HG02759 (cell line): ENCODE measurements around the gene FAAP20.

Source experiments
- ATAC-seq: cut with Tn5 transposase; IDR thresholded peaks from one replicate; pipeline ENCODE4 v1.9.1; 2021; ENCODE audit warnings: mild to moderate bottlenecking, moderate library complexity; ENCODE audit not compliant: unreplicated experiment

FAAP20 gene

GRCh38 chr1:2180297-2181245, 14.0 kb downstream of the FAAP20 start:
- ATAC-seq, result no peak

GRCh38 chr1:2179283-2180013, 15.1 kb downstream of the FAAP20 start:
- ATAC-seq, result no peak

- no peak for ATAC-seq
Measured at GRCh38 chr1:2178875-2179274, 15.7 kb downstream of the FAAP20 start.

- ATAC-seq, result no peak
Measured at GRCh38 chr1:2177946-2178538, 16.5 kb downstream of the FAAP20 start.

GRCh38 chr1:2177541-2177940, 17.0 kb downstream of the FAAP20 start:
- no peak for ATAC-seq

- ATAC-seq, result no peak
Measured at GRCh38 chr1:2176615-2177014, 18.0 kb downstream of the FAAP20 start.

GRCh38 chr1:2175681-2176454, 18.7 kb downstream of the FAAP20 start:
- ATAC-seq, result no peak

GRCh38 chr1:2175055-2175414, 19.5 kb downstream of the FAAP20 start:
- ATAC-seq, result no peak

- no peak for ATAC-seq
Measured at GRCh38 chr1:2174348-2175054, 20.1 kb downstream of the FAAP20 start.

GRCh38 chr1:2173546-2174347, 20.8 kb downstream of the FAAP20 start:
- ATAC-seq, result no peak

- ATAC-seq, result no peak
Measured at GRCh38 chr1:2172551-2173146, 21.9 kb downstream of the FAAP20 start.

- no peak for ATAC-seq
Measured at GRCh38 chr1:2172012-2172411, 22.6 kb downstream of the FAAP20 start.

- ATAC-seq, result no peak
Measured at GRCh38 chr1:2170211-2170610, 24.4 kb downstream of the FAAP20 start.

GRCh38 chr1:2169200-2169836, 25.3 kb downstream of the FAAP20 start:
- no peak for ATAC-seq

GRCh38 chr1:2168535-2168934, 26.0 kb downstream of the FAAP20 start:
- ATAC-seq, result no peak

- ATAC-seq, result no peak
Measured at GRCh38 chr1:2168090-2168489, 26.5 kb downstream of the FAAP20 start.

- ATAC-seq, result no peak
Measured at GRCh38 chr1:2166695-2167094, 27.9 kb downstream of the FAAP20 start.

- ATAC-seq, result no peak
Measured at GRCh38 chr1:2166254-2166653, 28.3 kb downstream of the FAAP20 start.

- no peak for ATAC-seq
Measured at GRCh38 chr1:2165646-2166045, 28.9 kb downstream of the FAAP20 start.
